A673 (cell line): ENCODE measurements around the gene PGGHG. TPM values are rescaled to one million over a fixed set of nuclear protein-coding genes. Genes with fewer than 3 reads are reported as not detected.

Experiments
- BruUV-seq: library from RNA; stranded (reverse); fragments of 400-500 nt; replicated peaks from 2 replicates; lab custom pipeline; 2021; lab: Mats Ljungman, UMichigan
- CTCF ChIA-PET: fragments of 300-600 bp; sonication (Branson Sonifier 250); formaldehyde crosslinking; loops from one replicate; lab custom pipeline; 2022; ENCODE audit warnings: antibody characterized with exemption; lab: Charles Lee
- POLR2A ChIA-PET: fragments of 300-600 bp; sonication (Branson Sonifier 250); formaldehyde crosslinking; loops from one replicate; lab custom pipeline; 2022; ENCODE audit warnings: antibody characterized with exemption; ENCODE audit not compliant: low non-redundant PET; lab: Charles Lee
- DNase-seq: peaks from one replicate; pipeline ENCODE4 v3.0.0-alpha.2; 2015; ENCODE audit warnings: low spot score
- H3K27ac ChIP-seq: fragments of 200-600 bp; sonication (generic); 2 replicates; pipeline ENCODE4 v1.5.1; 2016; ENCODE audit warnings: mixed run types, low read depth, mild to moderate bottlenecking, mixed read lengths, antibody characterized with exemption, low read length; ENCODE audit not compliant: poor library complexity, severe bottlenecking
- H3K27me3 ChIP-seq: fragments of 200-600 bp; sonication (generic); replicated peaks from 2 replicates; pipeline ENCODE4 v1.6.1; 2017; ENCODE audit warnings: mixed run types, low read depth, mild to moderate bottlenecking, mixed read lengths, antibody characterized with exemption, low read length; ENCODE audit not compliant: insufficient read depth, poor library complexity
- H3K36me3 ChIP-seq: fragments of 200-600 bp; sonication (generic); 2 replicates; pipeline ENCODE4 v1.6.1; 2016; ENCODE audit warnings: mixed run types, mild to moderate bottlenecking, mixed read lengths, antibody characterized with exemption, low read length; ENCODE audit not compliant: insufficient read depth, poor library complexity, severe bottlenecking
- H3K4me1 ChIP-seq: fragments of 200-600 bp; sonication (generic); 2 replicates; pipeline ENCODE4 v1.6.1; 2017; ENCODE audit warnings: mixed run types, mild to moderate bottlenecking, mixed read lengths, antibody characterized with exemption, low read length; ENCODE audit not compliant: insufficient read depth, poor library complexity, severe bottlenecking
- H3K4me3 ChIP-seq: fragments of 200-600 bp; sonication (generic); 2 replicates; pipeline ENCODE4 v1.5.1; 2016; ENCODE audit warnings: low read depth, mixed run types, mild to moderate bottlenecking, mixed read lengths, low read length; ENCODE audit not compliant: poor library complexity, severe bottlenecking
- H3K9me3 ChIP-seq: fragments of 200-600 bp; sonication (generic); 2 replicates; pipeline ENCODE4 v1.6.1; 2016; ENCODE audit warnings: mixed run types, low read depth, mild to moderate bottlenecking, mixed read lengths, antibody characterized with exemption, low read length; ENCODE audit not compliant: poor library complexity, severe bottlenecking
- CTCF ChIP-seq: fragments of 300-800, 200-600 bp; sonication (generic); conservative IDR thresholded peaks from 2 replicates; pipeline ENCODE4 v1.5.1; 2017; ENCODE audit warnings: low read depth, mild to moderate bottlenecking, antibody characterized with exemption, low read length, moderate library complexity, mixed read lengths
- EZH2 ChIP-seq: fragments of 200-600 bp; sonication (generic); IDR thresholded peaks from 2 replicates; pipeline ENCODE4 v1.6.1; 2017; ENCODE audit warnings: borderline replicate concordance, low read depth, mild to moderate bottlenecking, mixed read lengths, antibody characterized with exemption, low read length; ENCODE audit not compliant: poor library complexity, severe bottlenecking
- intact Hi-C: fragments of 100-400 bp; cut with micrococcal nuclease; formaldehyde crosslinking; loops from one replicate; pipeline ENCODE4 v1.10.0; 2022; ENCODE audit not compliant: unreplicated experiment
- total RNA-seq: library from RNA; stranded (reverse); gene quantifications from 2 replicates; pipeline ENCODE4 v1.2.3, GENCODE V29; 2021

The PGGHG gene
- total RNA-seq, 1 experiment from 2014 or later = 5.4 TPM

- no peak for TF ChIP-seq EZH2
- no TSS peak for BruUV-seq
- H3K27me3 ChIP-seq = no peaks in the 10 kb centered on the region
- H3K9me3 ChIP-seq = no peaks in the 10 kb centered on the region
- H3K27ac ChIP-seq = no peak overlapping the region
- CTCF ChIA-PET = no interaction called here
- no peaks in the 10 kb centered on the region for H3K36me3 ChIP-seq
- DNase-seq = no peak
- POLR2A ChIA-PET = no interaction called here
- no peaks in the 10 kb centered on the region for H3K4me1 ChIP-seq
- intact Hi-C loops = no loop called here
- H3K4me3 ChIP-seq = no peak overlapping the region
Measured at GRCh38 chr11:272195-272930, 16.6 kb upstream of the PGGHG start.

GRCh38 chr11:272931-273198 is 16.1 kb upstream of the PGGHG start:
- no TSS peak for BruUV-seq
- Histone ChIP-seq H3K36me3 (no peaks in the 10 kb centered on the region), H3K9me3 (no peaks in the 10 kb centered on the region), H3K27me3 (no peaks in the 10 kb centered on the region), H3K4me1 (no peaks in the 10 kb centered on the region), H3K27ac (no peak overlapping the region), H3K4me3 (no peak overlapping the region)
- no peak for DNase-seq
- ChIA-PET POLR2A (no interaction called here), CTCF (no interaction called here)
- intact Hi-C loops = no loop called here
- TF ChIP-seq EZH2 = no peak
- no peak for TF ChIP-seq CTCF

GRCh38 chr11:276219-276618 is 12.7 kb upstream of the PGGHG start:
- ChIA-PET CTCF (no interaction called here), POLR2A (no interaction called here)
- no peak for DNase-seq
- BruUV-seq = no TSS peak
- Histone ChIP-seq H3K4me1 (no peaks in the 10 kb centered on the region), H3K9me3 (no peaks in the 10 kb centered on the region), H3K27me3 (peaks cover 27% of the 10 kb centered on the region), H3K27ac (no peak overlapping the region), H3K4me3 (no peak overlapping the region), H3K36me3 (no peaks in the 10 kb centered on the region)
- intact Hi-C loops = no loop called here
- no peak for TF ChIP-seq CTCF
- no peak for TF ChIP-seq EZH2
